ENCODE results near the gene TRMT112. TPM values are rescaled to one million over a fixed set of nuclear protein-coding genes. Genes with fewer than 3 reads are reported as not detected.

TRMT112 gene
- total and polyA plus RNA-seq, 2 donors from 2014 or later: 172 to 291 TPM

DNA sequence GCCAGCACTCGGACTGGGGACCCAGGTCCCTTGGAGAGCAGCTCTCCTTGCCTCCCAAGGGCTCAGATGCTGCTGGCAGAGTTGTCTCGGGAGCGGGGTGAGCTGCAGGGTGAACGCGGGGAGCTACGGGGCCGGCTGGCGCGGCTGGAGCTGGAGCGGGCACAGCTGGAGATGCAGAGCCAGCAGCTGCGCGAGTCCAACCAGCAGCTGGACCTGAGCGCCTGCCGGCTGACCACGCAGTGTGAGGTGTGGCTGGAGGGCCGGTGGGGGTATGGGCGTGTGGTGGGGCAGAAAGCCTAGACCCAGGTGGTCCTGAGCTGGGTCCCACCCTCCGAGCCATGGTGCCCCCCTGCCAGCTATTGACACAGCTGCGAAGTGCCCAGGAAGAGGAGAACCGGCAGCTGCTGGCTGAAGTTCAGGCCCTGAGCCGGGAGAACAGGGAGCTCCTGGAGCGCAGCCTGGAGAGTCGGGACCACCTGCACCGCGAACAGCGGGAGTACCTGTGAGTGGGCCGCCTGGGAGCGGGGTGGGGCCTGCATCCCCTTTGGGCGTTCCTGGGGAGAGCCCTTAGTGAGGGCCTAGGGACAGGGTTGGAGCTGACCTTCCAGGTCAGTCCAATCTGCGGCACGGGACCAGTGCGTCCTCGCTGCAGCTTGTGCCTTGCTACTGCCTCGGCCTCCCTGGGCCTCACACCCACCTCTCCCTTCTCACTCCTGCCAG lies 35.8 kb upstream of the TRMT112 start:
- TF ChIP-seq, protein P1, sequence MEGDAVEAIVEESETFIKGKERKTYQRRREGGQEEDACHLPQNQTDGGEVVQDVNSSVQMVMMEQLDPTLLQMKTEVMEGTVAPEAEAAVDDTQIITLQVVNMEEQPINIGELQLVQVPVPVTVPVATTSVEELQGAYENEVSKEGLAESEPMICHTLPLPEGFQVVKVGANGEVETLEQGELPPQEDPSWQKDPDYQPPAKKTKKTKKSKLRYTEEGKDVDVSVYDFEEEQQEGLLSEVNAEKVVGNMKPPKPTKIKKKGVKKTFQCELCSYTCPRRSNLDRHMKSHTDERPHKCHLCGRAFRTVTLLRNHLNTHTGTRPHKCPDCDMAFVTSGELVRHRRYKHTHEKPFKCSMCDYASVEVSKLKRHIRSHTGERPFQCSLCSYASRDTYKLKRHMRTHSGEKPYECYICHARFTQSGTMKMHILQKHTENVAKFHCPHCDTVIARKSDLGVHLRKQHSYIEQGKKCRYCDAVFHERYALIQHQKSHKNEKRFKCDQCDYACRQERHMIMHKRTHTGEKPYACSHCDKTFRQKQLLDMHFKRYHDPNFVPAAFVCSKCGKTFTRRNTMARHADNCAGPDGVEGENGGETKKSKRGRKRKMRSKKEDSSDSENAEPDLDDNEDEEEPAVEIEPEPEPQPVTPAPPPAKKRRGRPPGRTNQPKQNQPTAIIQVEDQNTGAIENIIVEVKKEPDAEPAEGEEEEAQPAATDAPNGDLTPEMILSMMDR (IDR thresholded peaks at IDR 0.05; ENCODE audit: borderline replicate concordance, extremely low read depth, insufficient read depth): no peak
- no peaks in the 10 kb centered on the region for H3K27me3 ChIP-seq (ENCODE audit: control insufficient read depth, insufficient read depth, low read length)
- no peaks in the 10 kb centered on the region for H3K9me3 ChIP-seq (ENCODE audit: control insufficient read depth in 2 of 3, insufficient read depth in 1 of 3, low read length in 3 of 3)
- DNase-seq (peak in 1 of 5 donors; percentile 82), FAIRE-seq (no peak)
- peaks cover 0 to 7% (median under 1%) of the 10 kb centered on the region in 3 donors for H3K4me1 ChIP-seq (ENCODE audit: control insufficient read depth in 2 of 3, insufficient read depth in 2 of 3, low read depth in 1 of 3, low read length in 3 of 3)
- H3K9ac ChIP-seq (ENCODE audit: low read length in 3 of 3): no peak overlapping the region
- H3K36me3 ChIP-seq (ENCODE audit: control insufficient read depth in 2 of 3, insufficient read depth in 3 of 3, low read length in 3 of 3): no peaks in the 10 kb centered on the region
- H3K27ac ChIP-seq (ENCODE audit: low read depth in 2 of 2, low read length in 2 of 2): no peak overlapping the region
- intact Hi-C loops (cut with DNase I): no loop called here
- H3K4me3 ChIP-seq (ENCODE audit: low read length in 3 of 3): no peak overlapping the region

DNA sequence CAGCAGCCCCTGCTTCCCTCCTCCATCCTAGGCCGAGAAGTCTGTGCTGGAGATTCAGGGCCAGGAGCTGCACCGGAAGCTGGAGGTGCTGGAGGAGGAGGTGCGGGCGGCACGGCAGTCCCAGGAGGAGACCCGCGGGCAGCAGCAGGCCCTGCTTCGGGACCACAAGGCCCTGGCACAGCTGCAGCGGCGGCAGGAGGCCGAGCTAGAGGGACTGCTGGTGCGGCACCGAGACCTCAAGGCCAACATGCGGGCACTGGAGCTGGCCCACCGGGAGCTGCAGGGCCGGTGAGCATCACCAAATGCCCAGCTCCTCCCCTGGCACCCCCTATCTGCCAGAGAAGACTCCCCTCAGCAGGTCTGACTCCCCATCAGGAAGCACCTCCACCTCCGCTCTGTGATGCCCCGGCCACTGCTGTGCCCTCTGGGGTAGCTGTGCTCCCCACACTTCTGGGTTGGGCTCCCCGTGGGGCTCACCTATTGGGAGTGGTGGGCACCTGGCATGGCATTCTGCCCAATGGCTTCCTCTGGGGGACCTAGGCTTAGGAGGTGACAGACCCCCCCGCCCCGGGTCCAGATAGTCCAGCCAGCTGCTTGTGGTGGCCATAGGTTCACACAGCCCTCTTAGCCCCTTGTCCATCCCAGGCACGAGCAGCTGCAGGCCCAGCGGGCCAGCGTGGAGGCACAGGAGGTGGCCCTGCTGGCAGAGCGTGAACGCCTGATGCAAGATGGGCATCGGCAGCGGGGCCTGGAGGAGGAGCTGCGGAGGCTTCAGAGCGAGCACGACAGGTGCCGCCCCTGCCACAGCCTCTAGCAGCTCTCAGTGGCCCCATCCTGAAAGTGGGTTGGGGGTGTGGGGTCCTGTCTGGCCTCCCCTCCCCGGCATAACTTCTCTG lies 35.0 kb upstream of the TRMT112 start:
- H3K36me3 ChIP-seq (ENCODE audit: control insufficient read depth in 2 of 3, insufficient read depth in 3 of 3, low read length in 3 of 3): no peaks in the 10 kb centered on the region
- H3K4me3 ChIP-seq (ENCODE audit: low read length in 3 of 3): no peak overlapping the region
- intact Hi-C loops (cut with DNase I): no loop called here
- no peak for FAIRE-seq
- H3K27me3 ChIP-seq (ENCODE audit: control insufficient read depth, insufficient read depth, low read length): no peaks in the 10 kb centered on the region
- DNase-seq: no peak
- no peak overlapping the region for H3K27ac ChIP-seq (ENCODE audit: low read depth in 2 of 2, low read length in 2 of 2)
- H3K9me3 ChIP-seq (ENCODE audit: control insufficient read depth in 2 of 3, insufficient read depth in 1 of 3, low read length in 3 of 3): no peaks in the 10 kb centered on the region
- no peak overlapping the region for H3K9ac ChIP-seq (ENCODE audit: low read length in 3 of 3)
- H3K4me1 ChIP-seq (ENCODE audit: control insufficient read depth in 2 of 3, insufficient read depth in 2 of 3, low read depth in 1 of 3, low read length in 3 of 3): peaks cover 0 to 4% (median 0%) of the 10 kb centered on the region in 3 donors
- TF ChIP-seq, protein P1 (IDR thresholded peaks at IDR 0.05; ENCODE audit: borderline replicate concordance, extremely low read depth, insufficient read depth): no peak

DNA sequence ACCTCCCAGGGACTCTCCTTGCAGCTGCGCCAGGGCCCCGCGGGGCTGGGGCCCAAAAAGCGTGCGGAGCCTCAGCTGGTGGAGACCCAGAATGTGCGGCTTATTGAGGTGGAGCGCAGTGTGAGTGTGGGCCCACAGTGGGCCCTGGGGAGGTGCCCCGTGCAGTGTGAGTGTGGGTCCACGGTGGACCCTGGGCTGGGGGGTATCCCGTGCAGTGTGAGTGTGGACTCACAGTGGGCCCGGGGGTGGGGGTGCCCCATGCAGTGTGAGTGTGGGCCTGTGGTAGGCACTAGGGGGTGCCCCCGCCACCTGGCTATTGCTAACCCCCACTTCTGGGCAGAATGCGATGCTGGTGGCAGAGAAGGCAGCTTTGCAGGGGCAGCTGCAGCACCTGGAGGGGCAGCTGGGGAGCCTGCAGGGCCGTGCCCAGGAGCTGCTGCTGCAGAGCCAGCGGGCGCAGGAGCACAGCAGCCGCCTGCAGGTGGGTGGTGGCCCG lies 33.8 kb upstream of the TRMT112 start:
- H3K27me3 ChIP-seq (ENCODE audit: control insufficient read depth, insufficient read depth, low read length): no peaks in the 10 kb centered on the region
- H3K9me3 ChIP-seq (ENCODE audit: control insufficient read depth in 2 of 3, insufficient read depth in 1 of 3, low read length in 3 of 3): no peaks in the 10 kb centered on the region
- DNase-seq (no peak), FAIRE-seq (no peak)
- TF ChIP-seq, protein P1 (IDR thresholded peaks at IDR 0.05; ENCODE audit: borderline replicate concordance, extremely low read depth, insufficient read depth): no peak
- no peak overlapping the region for H3K4me3 ChIP-seq (ENCODE audit: low read length in 3 of 3)
- no peaks in the 10 kb centered on the region for H3K36me3 ChIP-seq (ENCODE audit: control insufficient read depth in 2 of 3, insufficient read depth in 3 of 3, low read length in 3 of 3)
- H3K27ac ChIP-seq (ENCODE audit: low read depth in 2 of 2, low read length in 2 of 2): no peak overlapping the region
- peaks cover 0 to 4% (median 0%) of the 10 kb centered on the region in 3 donors for H3K4me1 ChIP-seq (ENCODE audit: control insufficient read depth in 2 of 3, insufficient read depth in 2 of 3, low read depth in 1 of 3, low read length in 3 of 3)
- intact Hi-C loops (cut with DNase I): no loop called here
- no peak overlapping the region for H3K9ac ChIP-seq (ENCODE audit: low read length in 3 of 3)

Data from kidney (tissue), 14 donors.